GM12891 (cell line): Measurements from ENCODE around the gene SORCS2.

ENCODE experiments used
- PAX5 ChIP-seq: IDR thresholded peaks from 2 replicates; pipeline ENCODE4 v1.6.1; 2011; ENCODE audit warnings: low read length, moderate library complexity, mild to moderate bottlenecking; ENCODE audit not compliant: insufficient read depth, severe bottlenecking
- POLR2A ChIP-seq: IDR thresholded peaks from 2 replicates; pipeline ENCODE4 v1.6.1; 2011; ENCODE audit warnings: low read depth, low read length, control low read depth
- POLR2AphosphoS5 ChIP-seq: IDR thresholded peaks from 2 replicates; pipeline ENCODE4 v1.6.1; 2011; ENCODE audit warnings: low read depth, low read length, control low read depth
- SPI1 ChIP-seq: IDR thresholded peaks from 2 replicates; pipeline ENCODE4 v1.6.1; 2011; ENCODE audit warnings: low read depth, low read length, control low read depth
- TAF1 ChIP-seq: IDR thresholded peaks from 2 replicates; pipeline ENCODE4 v1.6.1; 2011; ENCODE audit warnings: low read depth, low read length, control low read depth

- TF ChIP-seq POLR2A (no peak), POLR2AphosphoS5 (no peak), TAF1 (no peak), SPI1 (no peak), PAX5 (no peak)
These were observed 524.8 kb downstream of the SORCS2 start for GRCh38 chr4:7717161-7717560.
